ENCODE measurements around the gene BSN.

Gene BSN

GRCh38 chr3:49656541-49657112 lies 102.3 kb downstream of the BSN start:
- peak; percentile 43 for DNase-seq (ENCODE audit: low spot score)

- no peak for DNase-seq (ENCODE audit: low spot score)
These were observed 103.1 kb downstream of the BSN start for GRCh38 chr3:49657208-49657915.

GRCh38 chr3:49658711-49659110 lies 104.4 kb downstream of the BSN start:
- no peak for DNase-seq (ENCODE audit: low spot score)

- DNase-seq (ENCODE audit: low spot score): no peak
These were observed 105.5 kb downstream of the BSN start for GRCh38 chr3:49659756-49660155.

- DNase-seq (ENCODE audit: low spot score): no peak
These were observed 107.0 kb downstream of the BSN start for GRCh38 chr3:49661281-49661680.

- DNase-seq (ENCODE audit: low spot score): no peak
These were observed 107.7 kb downstream of the BSN start for GRCh38 chr3:49662021-49662420.

- DNase-seq (ENCODE audit: low spot score): no peak
These were observed 108.6 kb downstream of the BSN start for GRCh38 chr3:49662720-49663413.

GRCh38 chr3:49663831-49664230 lies 109.6 kb downstream of the BSN start:
- no peak for DNase-seq (ENCODE audit: low spot score)

- no peak for DNase-seq (ENCODE audit: low spot score)
These were observed 110.0 kb downstream of the BSN start for GRCh38 chr3:49664300-49664699.

GRCh38 chr3:49665822-49666519 lies 111.7 kb downstream of the BSN start:
- DNase-seq (ENCODE audit: low spot score): no peak

GRCh38 chr3:49666592-49666991 lies 112.3 kb downstream of the BSN start:
- peak; percentile 40 for DNase-seq (ENCODE audit: low spot score)

GRCh38 chr3:49667701-49668413 lies 113.6 kb downstream of the BSN start:
- DNase-seq (ENCODE audit: low spot score): no peak

- DNase-seq (ENCODE audit: low spot score): peak; percentile 23
These were observed 114.1 kb downstream of the BSN start for GRCh38 chr3:49668414-49668797.

- peak; percentile 45 for DNase-seq (ENCODE audit: low spot score)
These were observed 114.6 kb downstream of the BSN start for GRCh38 chr3:49668861-49669260.

- no peak for DNase-seq (ENCODE audit: low spot score)
These were observed 115.1 kb downstream of the BSN start for GRCh38 chr3:49669352-49669751.

GRCh38 chr3:49670940-49671290 lies 116.6 kb downstream of the BSN start:
- no peak for DNase-seq (ENCODE audit: low spot score)

GRCh38 chr3:49671291-49672288 lies 117.3 kb downstream of the BSN start:
- DNase-seq (ENCODE audit: low spot score): peak; percentile 82

GRCh38 chr3:49673121-49673714 lies 118.9 kb downstream of the BSN start:
- no peak for DNase-seq (ENCODE audit: low spot score)

- DNase-seq (ENCODE audit: low spot score): peak; percentile 99
These were observed 119.6 kb downstream of the BSN start, which contains the start of gene APEH for GRCh38 chr3:49673715-49674496. TSS of gene APEH (plus strand) at chr3:49674351. CDS start at chr3:49674402, 51 bp downstream.

Data from GM03348 (cell line).